T-helper 2 cell treated with Interferon-gamma antibody and Interleukin-4, amounts not matched to agents 5 μg/mL and 100 μg/mL, for 36 hours (primary cell): ENCODE data around the gene EHD4.
A peak's percentile ranks its signal among the peaks of the same experiment; 100 is the strongest.

Experiments used
- DNase-seq: peaks from one replicate; pipeline ENCODE4 v3.0.0; 2021; ENCODE audit warnings: low spot score
- H3K27ac Mint-ChIP-seq: one replicate; pipeline ENCODE4 v1.8.0; 2021; ENCODE audit warnings: mild to moderate bottlenecking, mixed read lengths
- H3K27me3 Mint-ChIP-seq: one replicate; pipeline ENCODE4 v1.8.0; 2021; ENCODE audit warnings: low read depth, mixed read lengths
- H3K36me3 Mint-ChIP-seq: one replicate; pipeline ENCODE4 v1.8.0; 2021; ENCODE audit warnings: low read depth, mixed read lengths
- H3K4me1 Mint-ChIP-seq: one replicate; pipeline ENCODE4 v1.8.0; 2021; ENCODE audit warnings: low read depth, mixed read lengths
- H3K4me3 Mint-ChIP-seq: one replicate; pipeline ENCODE4 v1.8.0; 2022; ENCODE audit warnings: mild to moderate bottlenecking, moderate library complexity, mixed read lengths
- H3K9me3 Mint-ChIP-seq: one replicate; pipeline ENCODE4 v1.8.0; 2021; ENCODE audit warnings: mixed read lengths

EHD4 gene

GRCh38 chr15:41965441-41966413, 6.6 kb downstream of the EHD4 start:
- H3K36me3 Mint-ChIP-seq, result peaks cover 4% of the 10 kb centered on the region
- no peaks in the 10 kb centered on the region for H3K27me3 Mint-ChIP-seq
- H3K4me1 Mint-ChIP-seq, result peaks cover 37% of the 10 kb centered on the region
- DNase-seq, result no peak
- H3K9me3 Mint-ChIP-seq, result no peaks in the 10 kb centered on the region
- no peak overlapping the region for H3K4me3 Mint-ChIP-seq
- no peak overlapping the region for H3K27ac Mint-ChIP-seq

GRCh38 chr15:41961595-41962202, 10.7 kb downstream of the EHD4 start:
- Mint-ChIP-seq H3K36me3 (peaks cover 4% of the 10 kb centered on the region), H3K4me1 (peaks cover 29% of the 10 kb centered on the region), H3K27me3 (no peaks in the 10 kb centered on the region), H3K4me3 (no peak overlapping the region), H3K9me3 (no peaks in the 10 kb centered on the region), H3K27ac (no peak overlapping the region)
- DNase-seq, result no peak

- no peak overlapping the region for H3K27ac Mint-ChIP-seq
- H3K27me3 Mint-ChIP-seq, result no peaks in the 10 kb centered on the region
- H3K9me3 Mint-ChIP-seq, result no peaks in the 10 kb centered on the region
- peaks cover 30% of the 10 kb centered on the region for H3K4me1 Mint-ChIP-seq
- H3K4me3 Mint-ChIP-seq, result no peak overlapping the region
- no peak for DNase-seq
- peaks cover 4% of the 10 kb centered on the region for H3K36me3 Mint-ChIP-seq
Measured at GRCh38 chr15:41961001-41961518, 11.3 kb downstream of the EHD4 start.

DNA sequence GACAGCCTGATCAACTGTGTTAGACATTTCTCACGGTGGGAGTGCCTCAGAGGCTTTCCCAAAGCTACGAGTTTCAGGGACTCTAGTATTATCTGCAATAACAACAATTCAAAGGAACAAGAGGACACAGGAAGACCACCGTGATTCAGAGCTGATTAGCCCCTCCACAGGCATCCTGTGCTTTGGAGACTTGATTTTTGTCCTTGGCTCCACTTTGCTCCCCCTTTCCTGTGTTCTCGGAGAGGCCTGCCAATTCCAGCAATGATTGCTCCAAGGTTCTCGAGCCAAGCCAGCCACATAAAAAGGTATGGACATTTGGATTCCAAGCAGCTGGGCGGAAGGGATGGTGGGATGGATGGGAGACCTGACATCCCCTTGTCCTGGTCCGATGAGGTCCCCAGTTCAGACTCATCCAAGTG, 14.3 kb downstream of the EHD4 start:
- Mint-ChIP-seq H3K36me3 (peaks cover 4% of the 10 kb centered on the region), H3K4me1 (peaks cover 30% of the 10 kb centered on the region), H3K9me3 (no peaks in the 10 kb centered on the region), H3K27me3 (no peaks in the 10 kb centered on the region), H3K27ac (peak overlapping the region; percentile 62), H3K4me3 (no peak overlapping the region)
- no peak for DNase-seq

DNA sequence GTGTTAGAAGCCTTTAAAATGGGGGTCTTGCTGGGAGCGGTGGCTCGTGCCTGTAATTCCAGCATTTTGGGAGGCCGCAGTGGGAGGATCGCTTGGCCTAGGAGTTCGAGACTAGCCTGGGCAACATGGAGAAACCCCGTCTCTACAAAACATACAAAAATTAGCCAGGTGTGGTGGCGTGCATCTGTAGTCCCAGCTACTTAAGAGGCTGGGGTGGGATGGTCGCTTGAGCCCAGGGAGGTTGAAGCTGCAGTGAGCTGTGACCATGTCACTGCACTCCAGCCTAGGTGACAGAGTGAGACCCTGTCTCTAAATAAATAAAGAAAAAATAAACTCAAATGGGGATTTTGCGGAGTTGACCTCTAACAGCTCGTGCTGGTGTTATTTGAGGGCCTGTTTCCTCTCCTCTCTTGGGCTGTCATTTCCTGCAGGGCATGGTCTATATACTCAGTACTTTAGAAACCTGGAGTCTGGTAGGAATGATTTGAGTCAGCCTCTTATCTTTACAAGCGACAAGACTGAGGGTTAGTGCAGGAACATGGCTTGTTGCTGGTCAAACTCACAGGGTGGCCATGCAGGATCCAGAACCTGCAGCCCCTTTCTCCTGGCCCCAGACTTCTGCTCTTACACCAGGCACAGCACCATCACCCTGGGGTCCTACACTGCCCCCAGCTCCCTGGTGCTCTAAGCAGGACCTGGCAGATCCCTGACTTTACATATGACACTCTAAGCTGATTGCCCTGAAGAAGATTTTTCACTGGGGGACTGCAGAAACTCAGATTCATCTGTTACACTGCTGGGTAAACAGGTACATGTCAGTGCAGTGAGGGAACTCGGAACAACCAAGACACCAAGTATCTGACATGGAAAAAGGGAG, 15.1 kb downstream of the EHD4 start:
- no peaks in the 10 kb centered on the region for H3K27me3 Mint-ChIP-seq
- no peaks in the 10 kb centered on the region for H3K9me3 Mint-ChIP-seq
- H3K36me3 Mint-ChIP-seq, result peaks cover 8% of the 10 kb centered on the region
- no peak for DNase-seq
- peak overlapping the region; percentile 62 for H3K27ac Mint-ChIP-seq
- H3K4me3 Mint-ChIP-seq, result peak overlapping the region; percentile 55
- H3K4me1 Mint-ChIP-seq, result peaks cover 30% of the 10 kb centered on the region

GRCh38 chr15:41955807-41956525, 16.4 kb downstream of the EHD4 start:
- Mint-ChIP-seq H3K4me1 (peaks cover 20% of the 10 kb centered on the region), H3K9me3 (no peaks in the 10 kb centered on the region), H3K27ac (no peak overlapping the region), H3K4me3 (no peak overlapping the region), H3K36me3 (peaks cover 5% of the 10 kb centered on the region), H3K27me3 (no peaks in the 10 kb centered on the region)
- DNase-seq, result no peak

DNA sequence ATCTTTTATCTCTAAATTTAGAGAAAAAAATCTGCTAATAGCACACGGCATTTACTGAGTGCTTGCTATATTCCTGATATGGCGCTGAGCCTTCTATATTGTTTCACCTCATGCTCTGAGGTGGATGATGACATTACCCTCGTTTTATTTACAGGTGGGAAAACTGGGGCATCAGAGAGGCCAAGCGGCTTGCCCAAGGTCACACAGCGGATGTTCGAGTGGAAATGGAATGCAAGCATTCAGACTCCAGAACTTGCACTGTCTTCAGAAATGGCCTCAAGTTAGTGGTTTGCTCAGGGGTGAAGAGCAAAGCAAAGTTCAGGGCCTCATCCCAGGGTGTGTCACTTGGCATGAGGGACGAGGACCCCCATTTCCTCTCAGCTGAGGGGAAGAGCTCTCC, 17.3 kb downstream of the EHD4 start:
- no peak for DNase-seq
- Mint-ChIP-seq H3K27me3 (no peaks in the 10 kb centered on the region), H3K4me1 (peaks cover 20% of the 10 kb centered on the region), H3K36me3 (peaks cover 5% of the 10 kb centered on the region), H3K4me3 (no peak overlapping the region), H3K9me3 (no peaks in the 10 kb centered on the region), H3K27ac (no peak overlapping the region)

GRCh38 chr15:41954036-41954435, 18.3 kb downstream of the EHD4 start:
- DNase-seq, result no peak
- Mint-ChIP-seq H3K4me3 (no peak overlapping the region), H3K4me1 (peaks cover 20% of the 10 kb centered on the region), H3K27me3 (no peaks in the 10 kb centered on the region), H3K27ac (no peak overlapping the region), H3K9me3 (no peaks in the 10 kb centered on the region), H3K36me3 (peaks cover 5% of the 10 kb centered on the region)

GRCh38 chr15:41952013-41952563, 20.3 kb downstream of the EHD4 start:
- Mint-ChIP-seq H3K4me1 (peaks cover 6% of the 10 kb centered on the region), H3K27me3 (no peaks in the 10 kb centered on the region), H3K9me3 (no peaks in the 10 kb centered on the region), H3K27ac (no peak overlapping the region), H3K4me3 (no peak overlapping the region), H3K36me3 (peaks cover 5% of the 10 kb centered on the region)
- DNase-seq, result no peak

- Mint-ChIP-seq H3K36me3 (peaks cover 5% of the 10 kb centered on the region), H3K4me3 (no peak overlapping the region), H3K9me3 (no peaks in the 10 kb centered on the region), H3K27ac (no peak overlapping the region), H3K4me1 (peaks cover 1% of the 10 kb centered on the region), H3K27me3 (no peaks in the 10 kb centered on the region)
- DNase-seq, result no peak
Measured at GRCh38 chr15:41951571-41951970, 20.8 kb downstream of the EHD4 start.

GRCh38 chr15:41950489-41950888, 21.9 kb downstream of the EHD4 start:
- Mint-ChIP-seq H3K4me1 (no peaks in the 10 kb centered on the region), H3K4me3 (no peak overlapping the region), H3K9me3 (no peaks in the 10 kb centered on the region), H3K36me3 (peaks cover 5% of the 10 kb centered on the region), H3K27ac (no peak overlapping the region), H3K27me3 (no peaks in the 10 kb centered on the region)
- DNase-seq, result no peak

- Mint-ChIP-seq H3K4me3 (no peak overlapping the region), H3K27ac (no peak overlapping the region), H3K9me3 (no peaks in the 10 kb centered on the region), H3K4me1 (no peaks in the 10 kb centered on the region), H3K27me3 (no peaks in the 10 kb centered on the region), H3K36me3 (peaks cover 5% of the 10 kb centered on the region)
- DNase-seq, result no peak
Measured at GRCh38 chr15:41950127-41950483, 22.3 kb downstream of the EHD4 start.
